Keratinocyte (primary cell): Measurements from ENCODE around the gene PRKCE. TPM values are rescaled to one million over a fixed set of nuclear protein-coding genes. Genes with fewer than 3 reads are reported as not detected.

Experiments
- DNase-seq: peaks from one replicate; pipeline ENCODE4 v3.0.0-alpha.2; 2011; ENCODE audit warnings: low read depth, missing footprints, low spot score
- FAIRE-seq: peaks from 2 replicates; lab custom pipeline; 2011; peaks lifted over from hg19 to GRCh38; lab: Jason Lieb, UNC
- H2AFZ ChIP-seq: 2 replicates; pipeline ENCODE4 v1.6.0; 2012; ENCODE audit warnings: low read length, control low read depth, inconsistent platforms; ENCODE audit not compliant: control insufficient read depth
- H3K27ac ChIP-seq: 2 replicates; pipeline ENCODE4 v1.5.1; 2011; ENCODE audit warnings: low read length; ENCODE audit not compliant: control insufficient read depth, insufficient read depth
- H3K27me3 ChIP-seq: 3 replicates; pipeline ENCODE4 v1.6.0; 2011; ENCODE audit warnings: low read length; ENCODE audit not compliant: control insufficient read depth, insufficient read depth; ENCODE audit errors: extremely low read depth
- H3K36me3 ChIP-seq, 2 experiments: 2 replicates in 1 of 2; 3 replicates in 1 of 2; pipeline ENCODE4 v1.5.1; 2011; ENCODE audit warnings: low read length in 2 of 2, mild to moderate bottlenecking in 1 of 2; ENCODE audit not compliant: control insufficient read depth in 2 of 2, insufficient read depth in 2 of 2; ENCODE audit errors: extremely low read depth in 1 of 2
- H3K4me1 ChIP-seq: 3 replicates; pipeline ENCODE4 v1.5.1; 2011; ENCODE audit warnings: low read length; ENCODE audit not compliant: control insufficient read depth, insufficient read depth; ENCODE audit errors: extremely low read depth
- H3K4me2 ChIP-seq: 3 replicates; pipeline ENCODE4 v1.6.0; 2011; ENCODE audit warnings: low read depth, low read length; ENCODE audit not compliant: control insufficient read depth, insufficient read depth; ENCODE audit errors: extremely low read depth
- H3K4me3 ChIP-seq, 3 experiments: fragments of 200-600 bp in 1 of 3; sonication (generic) in 1 of 3; 2 replicates in 2 of 3; 3 replicates in 1 of 3; pipeline ENCODE4 v1.5.1; 2011 to 2016; ENCODE audit warnings: low read length in 3 of 3, mild to moderate bottlenecking in 3 of 3, control low read depth in 2 of 3, inconsistent platforms in 1 of 3, low read depth in 1 of 3, mixed read lengths in 1 of 3, mixed run types in 1 of 3, moderate library complexity in 1 of 3; ENCODE audit not compliant: control insufficient read depth in 2 of 3, insufficient read depth in 2 of 3; ENCODE audit errors: extremely low read depth in 1 of 3
- H3K79me2 ChIP-seq: 2 replicates; pipeline ENCODE4 v1.6.0; 2012; ENCODE audit warnings: low read length; ENCODE audit not compliant: control insufficient read depth, insufficient read depth
- H3K9ac ChIP-seq: 3 replicates; pipeline ENCODE4 v1.6.0; 2011; ENCODE audit warnings: low read length; ENCODE audit not compliant: control insufficient read depth, insufficient read depth; ENCODE audit errors: extremely low read depth
- H3K9me1 ChIP-seq: 3 replicates; pipeline ENCODE4 v1.6.0; 2011; ENCODE audit warnings: low read length; ENCODE audit not compliant: control insufficient read depth, insufficient read depth; ENCODE audit errors: extremely low read depth
- H3K9me3 ChIP-seq: 2 replicates; pipeline ENCODE4 v1.5.1; 2012; ENCODE audit warnings: low read depth, low read length; ENCODE audit not compliant: control insufficient read depth
- H4K20me1 ChIP-seq: 3 replicates; pipeline ENCODE4 v1.6.0; 2011; ENCODE audit warnings: low read length; ENCODE audit not compliant: control insufficient read depth, insufficient read depth; ENCODE audit errors: extremely low read depth
- EZH2 ChIP-seq: IDR thresholded peaks from one replicate; pipeline ENCODE4 v1.6.1; 2012; ENCODE audit warnings: inconsistent platforms, mild to moderate bottlenecking, low read length, moderate library complexity
- dilution Hi-C: fragments of 300-500 bp; cut with MboI; formaldehyde crosslinking; loops from one replicate; pipeline ENCODE4 v1.7.0; 2020; ENCODE audit warnings: low sequenced_read_pairs; ENCODE audit not compliant: extremely low pct_ligation_motif_present
- polyA plus RNA-seq, 5 experiments: library from polyadenylated mRNA; depleted of rRNA in 3 of 5; stranded (reverse) in 3 of 5; stranded (forward) in 1 of 5; unstranded in 1 of 5; fragments of >200 nt; gene quantifications; 1 replicate in 1 of 5; 2 replicates in 3 of 5; 3 replicates in 1 of 5; pipeline versions ENCODE4 v1.2.1 to v1.2.3, GENCODE V29; 2011 to 2012; ENCODE audit warnings: missing spikeins in 2 of 5, low read depth in 1 of 5, low replicate concordance in 1 of 5
- TF ChIP-seq, protein P1 (sequence below), 3 experiments: IDR thresholded peaks in 1 of 3; conservative IDR thresholded peaks in 1 of 3; optimal IDR thresholded peaks in 1 of 3; 2 replicates in 2 of 3; 3 replicates in 1 of 3; pipeline versions ENCODE3 to v1.5.1; 2011; ENCODE audit warnings: low read length in 3 of 3, mild to moderate bottlenecking in 3 of 3, moderate library complexity in 2 of 3, control low read depth in 1 of 3, inconsistent platforms in 1 of 3; ENCODE audit not compliant: insufficient read depth in 2 of 3; ENCODE audit errors: extremely low read depth in 1 of 3

PRKCE gene
- polyA plus RNA-seq, 1 donor (not counting 4 experiments of a cell fraction or from before 2014, with no cell fraction given) = 2.0 TPM

DNA sequence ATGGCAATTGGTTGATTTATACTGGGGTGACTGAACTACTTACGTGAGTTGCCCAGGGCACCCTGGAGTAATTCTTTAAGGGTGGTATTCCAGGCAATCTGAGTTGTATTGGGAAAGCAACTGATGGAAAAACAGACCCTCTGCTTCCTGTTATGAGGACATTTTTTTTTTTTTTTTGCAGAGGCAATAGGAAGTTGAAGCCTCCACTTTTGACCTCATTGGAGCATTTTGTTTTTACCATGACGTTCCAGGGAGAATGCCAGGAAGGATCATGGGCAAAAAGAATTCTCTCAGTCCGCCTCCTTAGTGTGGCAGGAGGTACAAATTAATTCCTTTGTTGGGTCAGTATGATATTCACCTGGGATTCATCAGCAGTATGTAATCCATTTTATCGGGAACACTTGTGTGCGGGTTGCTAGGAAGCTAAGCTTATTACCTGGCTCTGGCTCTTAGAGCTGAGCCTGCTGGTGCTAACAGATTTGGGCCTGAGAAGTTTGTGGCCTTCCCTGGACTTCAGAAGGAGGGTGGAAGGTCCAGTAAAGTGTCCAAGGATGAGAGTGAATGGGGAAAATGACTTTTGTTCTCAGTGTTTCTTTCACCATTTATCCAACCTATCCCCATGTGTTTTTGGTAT lies 372.8 kb downstream of the PRKCE start:
- Histone ChIP-seq H3K4me1 (no peaks in the 10 kb centered on the region), H3K9me3 (no peaks in the 10 kb centered on the region), H4K20me1 (no peaks in the 10 kb centered on the region), H3K4me2 (no peak overlapping the region), H2AFZ (no peak overlapping the region), H3K36me3 (no peaks in the 10 kb centered on the region), H3K9me1 (no peaks in the 10 kb centered on the region), H3K9ac (no peak overlapping the region), H3K4me3 (no peak overlapping the region), H3K79me2 (no peaks in the 10 kb centered on the region), H3K27ac (no peak overlapping the region), H3K27me3 (no peaks in the 10 kb centered on the region)
- DNase-seq (no peak), FAIRE-seq (no peak)
- TF ChIP-seq, protein P1, sequence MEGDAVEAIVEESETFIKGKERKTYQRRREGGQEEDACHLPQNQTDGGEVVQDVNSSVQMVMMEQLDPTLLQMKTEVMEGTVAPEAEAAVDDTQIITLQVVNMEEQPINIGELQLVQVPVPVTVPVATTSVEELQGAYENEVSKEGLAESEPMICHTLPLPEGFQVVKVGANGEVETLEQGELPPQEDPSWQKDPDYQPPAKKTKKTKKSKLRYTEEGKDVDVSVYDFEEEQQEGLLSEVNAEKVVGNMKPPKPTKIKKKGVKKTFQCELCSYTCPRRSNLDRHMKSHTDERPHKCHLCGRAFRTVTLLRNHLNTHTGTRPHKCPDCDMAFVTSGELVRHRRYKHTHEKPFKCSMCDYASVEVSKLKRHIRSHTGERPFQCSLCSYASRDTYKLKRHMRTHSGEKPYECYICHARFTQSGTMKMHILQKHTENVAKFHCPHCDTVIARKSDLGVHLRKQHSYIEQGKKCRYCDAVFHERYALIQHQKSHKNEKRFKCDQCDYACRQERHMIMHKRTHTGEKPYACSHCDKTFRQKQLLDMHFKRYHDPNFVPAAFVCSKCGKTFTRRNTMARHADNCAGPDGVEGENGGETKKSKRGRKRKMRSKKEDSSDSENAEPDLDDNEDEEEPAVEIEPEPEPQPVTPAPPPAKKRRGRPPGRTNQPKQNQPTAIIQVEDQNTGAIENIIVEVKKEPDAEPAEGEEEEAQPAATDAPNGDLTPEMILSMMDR (optimal IDR thresholded peaks at IDR 0.05 in 1 of 3, IDR thresholded peaks at IDR 0.05 in 1 of 3, conservative IDR thresholded peaks at IDR 0.05 in 1 of 3; ENCODE audit: extremely low read depth in 1 of 3, insufficient read depth in 2 of 3, low read length in 3 of 3) = no peak
- TF ChIP-seq EZH2 = no peak
- dilution Hi-C loops = no loop called here

DNA sequence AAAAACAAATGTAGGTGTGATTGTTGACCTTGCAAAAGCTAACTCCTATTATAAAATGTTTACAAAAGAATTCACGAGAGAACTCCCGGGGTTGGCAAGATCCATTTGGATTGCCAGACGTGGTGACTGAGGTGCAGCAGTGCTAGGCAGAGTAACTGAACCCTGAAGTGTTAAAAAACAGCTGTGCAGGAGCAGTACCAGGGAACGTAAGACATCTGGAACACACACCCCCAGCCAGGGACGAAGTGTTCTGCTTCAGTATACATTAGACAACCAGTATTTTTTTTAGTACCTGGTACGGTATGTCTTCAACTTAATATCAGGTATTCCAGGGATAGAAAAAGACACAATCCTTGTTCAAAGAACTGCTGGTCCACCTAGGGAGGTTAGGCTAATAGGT lies 373.6 kb downstream of the PRKCE start:
- DNase-seq (no peak), FAIRE-seq (no peak)
- Histone ChIP-seq H3K79me2 (no peaks in the 10 kb centered on the region), H3K9ac (no peak overlapping the region), H4K20me1 (no peaks in the 10 kb centered on the region), H3K9me3 (no peaks in the 10 kb centered on the region), H2AFZ (no peak overlapping the region), H3K4me3 (no peak overlapping the region), H3K9me1 (no peaks in the 10 kb centered on the region), H3K27me3 (no peaks in the 10 kb centered on the region), H3K4me2 (no peak overlapping the region), H3K36me3 (no peaks in the 10 kb centered on the region), H3K4me1 (no peaks in the 10 kb centered on the region), H3K27ac (no peak overlapping the region)
- TF ChIP-seq EZH2 = no peak
- TF ChIP-seq, protein P1 (optimal IDR thresholded peaks at IDR 0.05 in 1 of 3, IDR thresholded peaks at IDR 0.05 in 1 of 3, conservative IDR thresholded peaks at IDR 0.05 in 1 of 3; ENCODE audit: extremely low read depth in 1 of 3, insufficient read depth in 2 of 3, low read length in 3 of 3) = no peak
- dilution Hi-C loops = no loop called here
